D721Med (cell line): ENCODE measurements around the gene ZC2HC1C.

Experiments used
- DNase-seq: peaks from one replicate; pipeline ENCODE4 v3.0.0; 2011; ENCODE audit warnings: low spot score; ENCODE audit not compliant: insufficient read length
- FAIRE-seq: peaks from 2 replicates; lab custom pipeline; 2011; peaks lifted over from hg19 to GRCh38; lab: Jason Lieb, UNC
- TF ChIP-seq, protein P1 (sequence below): IDR thresholded peaks from 2 replicates; pipeline ENCODE4 v1.5.1; 2012; ENCODE audit warnings: mild to moderate bottlenecking, control low read depth; ENCODE audit not compliant: insufficient read depth; ENCODE audit errors: missing control alignments

Gene ZC2HC1C

DNA sequence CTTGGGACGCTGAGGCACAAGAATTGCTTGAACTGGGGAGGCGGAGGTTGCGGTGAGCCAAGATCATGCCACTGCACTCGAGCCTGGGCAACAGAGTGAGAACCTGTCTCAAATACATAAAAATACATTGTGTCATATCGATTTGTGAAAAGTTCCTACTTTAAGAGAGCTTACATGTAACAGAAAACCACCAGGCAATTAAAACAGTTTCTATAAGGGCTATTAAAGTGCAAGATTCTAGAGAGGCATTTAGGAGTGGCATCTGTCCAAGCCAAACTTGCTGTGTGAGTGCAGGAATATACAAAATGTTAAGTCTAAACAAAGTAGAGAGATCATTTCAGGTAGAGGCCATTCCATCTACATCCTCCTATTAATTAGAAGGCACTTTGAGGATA is 59.2 kb downstream of the ZC2HC1C start:
- no peak for FAIRE-seq
- TF ChIP-seq, protein P1, sequence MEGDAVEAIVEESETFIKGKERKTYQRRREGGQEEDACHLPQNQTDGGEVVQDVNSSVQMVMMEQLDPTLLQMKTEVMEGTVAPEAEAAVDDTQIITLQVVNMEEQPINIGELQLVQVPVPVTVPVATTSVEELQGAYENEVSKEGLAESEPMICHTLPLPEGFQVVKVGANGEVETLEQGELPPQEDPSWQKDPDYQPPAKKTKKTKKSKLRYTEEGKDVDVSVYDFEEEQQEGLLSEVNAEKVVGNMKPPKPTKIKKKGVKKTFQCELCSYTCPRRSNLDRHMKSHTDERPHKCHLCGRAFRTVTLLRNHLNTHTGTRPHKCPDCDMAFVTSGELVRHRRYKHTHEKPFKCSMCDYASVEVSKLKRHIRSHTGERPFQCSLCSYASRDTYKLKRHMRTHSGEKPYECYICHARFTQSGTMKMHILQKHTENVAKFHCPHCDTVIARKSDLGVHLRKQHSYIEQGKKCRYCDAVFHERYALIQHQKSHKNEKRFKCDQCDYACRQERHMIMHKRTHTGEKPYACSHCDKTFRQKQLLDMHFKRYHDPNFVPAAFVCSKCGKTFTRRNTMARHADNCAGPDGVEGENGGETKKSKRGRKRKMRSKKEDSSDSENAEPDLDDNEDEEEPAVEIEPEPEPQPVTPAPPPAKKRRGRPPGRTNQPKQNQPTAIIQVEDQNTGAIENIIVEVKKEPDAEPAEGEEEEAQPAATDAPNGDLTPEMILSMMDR: no peak
- DNase-seq: no peak
